Cardiac fibroblast (primary cell): ENCODE results near the gene ZNF619.

Experiments used
- DNase-seq, 2 donors: peaks; one replicate each; pipeline versions ENCODE4 v3.0.0 to v3.0.0-alpha.2; 2010; ENCODE audit warnings: low read depth in 2 of 2
- H3K4me3 ChIP-seq, 2 donors: replicated peaks in 1 of 2; 1 replicate in 1 of 2; 2 replicates in 1 of 2; pipeline ENCODE4 v1.5.1; 2011; ENCODE audit warnings: low read depth in 2 of 2, low read length in 2 of 2, mild to moderate bottlenecking in 2 of 2, moderate library complexity in 1 of 2
- CTCF ChIP-seq: IDR thresholded peaks from one replicate; pipeline ENCODE4 v1.5.1; 2011; ENCODE audit warnings: low read depth, mild to moderate bottlenecking, low read length, inconsistent platforms

The ZNF619 gene

DNA sequence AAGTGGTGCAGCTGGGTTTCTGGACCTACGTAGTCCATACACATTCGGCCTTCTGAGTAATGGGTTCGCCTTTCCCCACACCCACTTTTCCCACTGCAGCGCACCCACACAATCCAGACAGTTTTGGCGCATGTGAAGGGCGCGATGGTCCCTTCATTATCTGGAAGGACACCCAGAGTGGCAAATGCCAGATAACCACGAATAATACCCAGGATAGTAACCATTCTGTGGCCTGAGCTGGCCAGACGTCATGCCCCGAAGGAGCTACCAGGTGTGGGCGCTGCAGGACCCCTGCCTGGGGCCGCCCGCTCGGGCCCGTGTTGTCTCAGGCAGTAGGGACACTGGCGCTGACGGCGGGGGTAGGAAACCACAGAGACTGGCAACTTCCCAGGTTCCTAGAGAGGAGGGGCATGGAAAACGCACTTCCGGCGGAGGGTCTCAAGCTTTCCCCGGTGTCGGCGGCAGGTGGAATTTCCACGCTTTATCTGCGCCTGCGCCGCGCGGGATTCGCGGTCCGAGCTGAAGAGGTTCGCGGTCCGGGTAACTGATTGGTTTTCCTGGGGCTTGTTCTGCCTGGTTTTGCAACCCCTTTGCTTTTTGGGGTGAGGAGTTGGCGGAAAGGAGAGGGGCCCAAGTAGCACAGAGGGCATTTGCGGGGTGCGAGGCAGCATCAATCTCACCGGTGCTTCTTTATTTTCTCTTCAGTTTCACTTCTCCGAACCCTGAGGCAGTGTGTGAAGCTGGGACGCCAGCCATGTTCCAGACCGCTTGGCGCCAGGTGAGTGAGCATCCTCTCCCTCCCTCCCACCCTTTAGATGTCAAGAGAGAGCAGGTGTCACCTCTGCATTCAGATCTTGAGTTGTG is 28.9 kb downstream of the ZNF619 start, which contains the start of gene ZNF620:
Gene ZNF620, plus strand, starts transcription at position 441 of the 864 bp plus-strand sequence. Its CDS starts 314 bp downstream, at position 755.
- TF ChIP-seq CTCF, result peak; percentile 13
- peak within 1 kb of the TSS; percentile 57 to 60 for H3K4me3 ChIP-seq
- DNase-seq, result peak; percentile 28 to 68

DNA sequence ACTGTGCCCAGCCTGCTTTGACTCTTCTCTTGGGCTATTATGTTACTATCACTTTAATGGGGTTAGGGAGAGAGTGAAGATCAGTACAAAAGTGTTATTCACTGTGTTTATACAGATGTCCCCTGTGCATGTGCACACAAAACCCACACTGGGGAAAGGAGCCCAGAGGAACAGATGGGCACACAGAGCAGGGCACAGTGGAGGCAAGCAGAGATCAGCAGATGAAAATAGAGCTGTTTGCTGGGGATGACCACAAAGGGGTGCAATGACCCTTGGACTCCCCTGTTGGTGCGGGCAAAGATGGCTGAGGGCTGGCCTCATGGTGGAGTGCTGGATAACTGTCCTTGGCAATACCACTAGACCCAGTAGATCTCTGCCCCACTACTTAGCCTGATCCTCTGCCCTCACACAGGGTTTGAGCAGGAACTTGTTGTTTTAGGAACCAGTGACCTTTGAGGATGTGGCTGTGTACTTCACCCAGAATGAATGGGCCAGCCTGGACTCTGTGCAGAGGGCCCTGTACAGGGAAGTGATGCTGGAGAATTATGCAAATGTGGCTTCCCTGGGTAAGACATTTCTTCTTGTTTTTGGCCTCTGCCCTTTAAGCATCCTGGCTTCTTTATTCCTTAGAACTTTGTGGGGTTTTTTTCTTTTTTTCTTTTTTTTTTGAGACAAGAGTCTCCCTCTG is 34.3 kb downstream of the ZNF619 start:
- no peak for TF ChIP-seq CTCF
- no peak for DNase-seq
- H3K4me3 ChIP-seq, result no peak overlapping the region

- no peak for TF ChIP-seq CTCF
- peak; percentile 42 to 83 for DNase-seq
Measured at GRCh38 chr3:40516201-40516600, 39.3 kb downstream of the ZNF619 start.

GRCh38 chr3:40518067-40518466 is 41.1 kb downstream of the ZNF619 start:
- no peak overlapping the region for H3K4me3 ChIP-seq
- DNase-seq, result no peak
- TF ChIP-seq CTCF, result no peak

More at GRCh38 chr3:40516201-40516600, 39.3 kb downstream of the ZNF619 start:
- no peak overlapping the region for H3K4me3 ChIP-seq

DNA sequence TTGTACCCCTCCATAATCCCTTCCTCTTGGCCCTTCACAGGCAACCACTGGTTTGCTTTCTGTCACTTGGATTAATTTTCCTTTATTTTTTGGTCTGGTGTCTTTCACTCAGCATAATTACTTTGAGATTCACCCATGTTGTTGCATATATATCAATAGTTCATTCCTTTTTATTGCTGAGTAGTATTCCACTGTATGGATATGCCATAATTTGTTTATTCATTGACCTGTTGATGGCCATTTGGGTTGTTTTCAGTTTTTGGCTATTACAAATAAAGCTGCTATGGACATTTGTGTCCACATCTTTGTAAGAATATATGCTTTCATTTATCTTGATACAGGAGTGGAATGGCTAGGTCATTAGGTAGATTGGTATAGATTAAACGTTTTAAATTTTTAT is 41.9 kb downstream of the ZNF619 start:
- H3K4me3 ChIP-seq, result no peak overlapping the region
- no peak for DNase-seq
- TF ChIP-seq CTCF, result no peak

- DNase-seq, result no peak
- no peak for TF ChIP-seq CTCF
- H3K4me3 ChIP-seq, result no peak overlapping the region
Measured at GRCh38 chr3:40521254-40521653, 44.3 kb downstream of the ZNF619 start.
